Central memory CD4-positive, alpha-beta T cell (primary cell): ENCODE measurements around the gene C1orf174.
A peak's percentile ranks its signal among the peaks of the same experiment; 100 is the strongest.

Experiments used
- DNase-seq: peaks from one replicate; pipeline ENCODE4 v3.0.0; 2022

C1orf174 gene

DNA sequence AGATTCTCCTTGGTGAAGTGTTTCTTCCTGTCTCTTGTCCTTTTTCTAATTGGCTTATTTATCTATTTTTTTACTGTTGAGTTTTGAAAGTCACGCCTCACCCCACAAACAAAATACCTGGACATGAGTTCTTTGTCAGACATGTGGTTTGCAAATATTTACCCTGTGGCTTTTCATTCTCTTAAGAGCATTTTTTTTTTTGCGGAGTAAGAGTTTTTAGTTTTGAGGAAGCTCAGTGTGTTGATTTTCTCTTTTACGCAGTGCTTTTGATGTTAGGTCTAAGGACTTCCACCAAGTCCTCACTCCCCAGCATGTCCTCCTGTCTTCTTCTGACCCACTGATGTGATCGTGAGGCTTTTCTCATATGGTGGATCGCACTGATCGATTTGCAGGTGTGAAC is 35.2 kb downstream of the C1orf174 start:
- DNase-seq = no peak

GRCh38 chr1:3863231-3863935 is 36.7 kb downstream of the C1orf174 start:
- DNase-seq = no peak

- no peak for DNase-seq
Measured at GRCh38 chr1:3858231-3858981, 41.7 kb downstream of the C1orf174 start.

DNA sequence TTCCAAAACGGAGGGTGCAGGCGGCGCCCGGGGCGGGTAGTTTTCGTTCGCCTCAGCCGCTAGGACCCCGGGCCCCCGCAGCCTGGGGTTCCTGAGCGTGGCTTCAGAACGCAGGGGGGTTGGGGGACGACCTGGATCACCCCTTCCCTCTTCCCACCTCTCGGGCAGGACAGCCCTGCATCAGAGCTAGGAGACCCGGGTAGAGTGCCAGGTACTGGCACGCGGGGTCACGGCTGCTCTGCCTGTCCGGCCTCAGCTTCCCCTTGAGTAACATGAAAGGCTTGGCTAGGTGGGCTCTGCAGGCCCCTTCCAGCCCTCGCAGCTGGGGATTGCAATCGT is 42.3 kb downstream of the C1orf174 start:
- no peak for DNase-seq

DNA sequence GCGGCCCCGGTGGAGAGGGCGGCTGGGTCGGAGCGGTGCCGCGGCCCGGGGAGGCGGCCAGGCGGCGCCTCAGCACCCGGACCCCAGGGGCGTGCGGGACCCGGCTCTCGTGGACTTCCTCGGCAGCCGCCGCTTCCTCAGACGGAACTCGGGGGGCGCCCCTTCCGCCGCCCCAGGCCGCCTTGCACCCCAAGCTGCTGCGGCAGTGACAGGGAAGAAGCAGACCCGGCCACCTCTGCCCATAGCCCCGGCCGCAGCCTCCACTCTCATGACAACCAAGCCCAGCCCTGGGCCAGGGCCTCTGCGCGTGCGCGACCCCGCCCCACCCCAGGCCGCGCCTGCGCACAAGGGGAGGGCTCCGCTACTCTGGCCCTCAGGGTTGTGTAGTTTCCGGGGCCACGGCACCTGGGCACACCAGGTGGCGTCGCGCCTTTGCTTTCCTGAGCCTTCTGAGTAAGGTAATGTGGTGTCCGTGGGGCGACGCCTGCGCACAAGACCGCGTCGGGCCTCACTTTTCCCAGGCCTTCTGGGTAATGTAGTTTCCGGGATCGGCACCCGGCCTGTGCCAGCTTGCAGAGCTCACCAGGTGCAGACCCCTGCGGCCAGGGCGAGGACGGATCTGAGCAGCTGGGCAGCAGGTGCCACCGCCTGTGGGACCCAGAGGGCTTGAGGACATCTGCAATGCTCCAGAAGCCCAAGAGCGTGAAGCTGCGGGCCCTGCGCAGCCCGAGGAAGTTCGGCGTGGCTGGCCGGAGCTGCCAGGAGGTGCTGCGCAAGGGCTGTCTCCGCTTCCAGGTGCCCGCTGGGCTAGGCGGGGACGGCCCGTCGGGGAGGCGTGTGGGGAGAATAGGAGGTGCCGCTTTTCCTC is 42.9 kb downstream of the C1orf174 start, which contains the start of the genes CEP104 and DFFB:
CEP104 (minus strand) TSS at position 289 of the 868 bp plus-strand sequence. CDS start 4,804 bp downstream, outside the sequence.
DFFB (plus strand) TSS at position 554 of the 868 bp plus-strand sequence; CDS start at position 682, 128 bp downstream.
- peak; percentile 99 for DNase-seq

DNA sequence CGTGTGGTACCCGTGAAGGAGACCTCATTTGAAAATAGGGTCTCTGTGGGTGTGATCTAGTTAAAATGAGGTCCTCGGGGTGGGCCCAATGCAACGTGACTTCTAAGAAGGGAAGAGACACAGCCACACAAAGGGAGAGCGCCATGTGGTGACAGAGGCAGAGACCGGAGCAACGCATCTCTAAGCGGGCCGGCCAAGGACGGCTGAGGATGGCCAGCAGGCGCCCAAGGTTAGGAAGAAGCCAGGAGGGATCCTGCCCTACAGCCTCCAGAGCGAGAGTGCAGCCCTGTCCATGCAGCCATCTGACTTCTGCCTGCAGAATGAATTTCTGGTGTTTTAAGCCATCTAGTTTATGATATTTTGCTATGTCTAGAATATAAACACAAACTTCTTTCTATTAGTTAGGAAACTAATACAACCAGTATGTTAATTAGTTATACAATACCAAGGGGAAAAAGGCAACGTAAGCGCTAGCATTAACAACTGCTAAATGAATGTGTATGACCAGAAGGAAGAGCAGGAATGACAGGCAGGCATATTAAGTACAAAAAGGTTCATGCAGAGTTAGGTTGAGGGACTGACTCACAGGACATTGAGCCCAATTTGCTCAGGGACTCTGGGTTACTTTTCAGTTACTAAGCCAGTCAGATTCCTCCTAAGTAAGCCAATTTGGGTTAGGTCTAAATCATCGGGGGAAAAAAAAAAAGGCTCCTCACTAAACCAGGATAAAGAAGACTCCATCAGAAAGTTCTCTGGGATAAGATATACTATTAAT is 47.2 kb downstream of the C1orf174 start:
- no peak for DNase-seq

- DNase-seq = no peak
Measured at GRCh38 chr1:3852091-3852490, 48.0 kb downstream of the C1orf174 start.

- DNase-seq = no peak
Measured at GRCh38 chr1:3851292-3851691, 48.8 kb downstream of the C1orf174 start.

DNA sequence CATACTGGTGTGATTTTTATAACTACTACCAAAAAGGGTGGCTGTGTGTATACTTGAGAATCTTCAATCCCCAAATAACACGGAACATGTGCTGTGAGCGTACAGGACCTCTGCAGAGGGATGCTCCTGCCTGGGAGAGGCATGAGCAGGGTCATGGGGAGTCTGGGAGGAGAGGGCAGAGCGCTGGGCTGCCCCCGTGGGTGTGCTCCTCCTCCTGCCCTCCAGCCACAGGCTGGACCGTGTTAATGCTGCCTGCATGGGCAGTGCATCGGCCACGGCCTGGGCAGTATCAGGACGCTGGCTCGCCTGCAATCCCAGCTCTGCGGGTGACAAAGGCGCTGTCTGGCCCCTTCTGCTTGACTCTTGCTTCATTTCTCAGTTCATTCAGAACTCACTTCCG is 49.2 kb downstream of the C1orf174 start:
- DNase-seq = no peak

DNA sequence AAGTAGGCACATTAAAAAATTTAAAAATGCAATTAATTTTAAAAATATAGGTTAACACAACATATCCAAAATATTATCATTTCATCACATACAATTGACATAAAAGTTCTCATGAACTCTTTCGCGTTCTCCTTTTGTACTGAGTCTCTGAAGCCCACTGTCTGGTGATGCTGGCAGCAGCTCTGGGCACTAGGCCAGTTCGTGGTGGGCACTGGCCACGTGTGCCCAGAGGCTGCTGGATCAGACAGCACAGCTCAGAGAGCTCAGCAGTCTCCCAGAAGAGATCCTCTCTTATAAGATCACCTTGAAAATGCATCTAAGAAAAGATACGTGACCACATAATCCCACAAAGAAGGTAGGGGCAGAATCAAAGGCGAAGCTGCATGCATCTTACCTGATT is 53.0 kb downstream of the C1orf174 start:
- no peak for DNase-seq

GRCh38 chr1:3846541-3846940 is 53.5 kb downstream of the C1orf174 start:
- no peak for DNase-seq

- DNase-seq = no peak
Measured at GRCh38 chr1:3842912-3843311, 57.2 kb downstream of the C1orf174 start.

DNA sequence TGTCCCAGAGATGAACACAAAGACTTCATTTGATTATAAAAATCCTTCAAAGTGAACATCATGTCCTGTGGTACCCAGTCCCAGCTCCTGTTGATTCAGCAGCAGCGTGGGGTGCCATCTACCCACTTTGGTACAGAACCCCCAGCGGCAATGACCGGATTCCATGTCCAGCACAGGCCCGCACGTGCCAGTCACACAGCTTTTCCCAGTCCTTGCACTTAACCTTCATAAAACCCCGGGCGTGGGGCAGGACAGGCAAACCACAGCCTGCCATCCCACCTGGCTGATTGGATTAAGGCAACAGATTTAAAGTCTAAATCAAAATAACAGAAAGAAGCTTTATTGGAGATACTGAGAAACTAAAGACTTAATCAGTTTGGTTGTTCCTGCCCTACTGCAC is 58.6 kb downstream of the C1orf174 start:
- no peak for DNase-seq
